DLD1 (cell line): Measurements from ENCODE around the gene RAD9B.
"Not testable (repeated sequence)": the region's sequence is repeated elsewhere in the genome, so short reads cannot be mapped to it uniquely, and the experiment has no call there.

Experiments
- in situ Hi-C: cut with HindIII; loops from 2 replicates; pipeline ENCODE4 v1.10.0; 2017; ENCODE audit warnings: low sequenced_read_pairs

RAD9B gene

DNA sequence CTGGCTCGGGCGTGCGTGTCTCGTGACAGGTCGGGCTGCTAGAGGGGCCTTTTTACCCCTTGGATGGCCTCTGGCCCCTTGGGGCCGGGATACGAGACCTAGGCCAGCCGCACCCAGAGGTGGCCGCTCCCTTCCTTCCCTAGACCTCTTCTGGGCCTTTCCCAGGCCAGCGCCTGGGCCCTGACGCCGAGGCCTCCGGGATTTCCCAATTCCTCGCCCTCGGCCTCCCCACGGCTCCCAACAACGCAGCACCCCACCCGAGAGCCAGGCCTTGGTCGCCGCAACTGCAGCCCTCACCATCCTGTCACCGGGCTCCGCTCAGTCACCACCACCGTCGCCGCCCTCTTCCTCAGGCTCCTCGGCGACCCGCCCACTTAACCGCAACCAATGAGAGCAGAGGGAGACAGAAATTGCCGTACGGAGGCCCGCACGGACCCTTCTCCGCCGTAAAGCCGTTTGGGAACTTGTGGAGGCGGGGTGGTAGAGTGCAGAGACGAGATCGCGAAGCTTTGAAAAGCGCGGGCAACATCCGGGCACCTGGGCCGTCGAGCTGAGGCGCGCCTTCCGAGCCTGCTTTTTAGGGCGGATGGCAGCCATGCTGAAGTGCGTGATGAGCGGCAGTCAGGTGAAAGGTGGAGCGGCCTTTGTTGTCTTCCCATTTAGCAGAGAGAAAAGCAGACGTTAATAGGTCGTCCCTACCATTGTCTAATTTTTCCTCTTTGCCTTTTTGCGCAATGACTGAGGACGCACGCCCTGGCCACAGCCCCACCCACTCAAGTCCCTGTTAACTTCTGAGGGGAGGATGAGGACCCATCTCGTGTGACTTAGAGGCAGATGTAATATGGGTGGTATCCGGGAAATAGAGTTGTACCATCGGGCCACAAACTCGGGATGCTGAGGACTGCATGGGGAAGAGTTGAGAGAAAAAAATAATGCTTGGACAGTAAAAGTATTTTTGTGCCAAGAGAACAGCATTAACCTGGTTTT lies at the start of gene RAD9B, which contains the start of gene VPS29:
RAD9B (plus strand) TSS at position 580 of the 987 bp plus-strand sequence; CDS start at position 587, 7 bp downstream.
VPS29 (minus strand) TSS at position 360 of the 987 bp plus-strand sequence; CDS start at position 300, 60 bp downstream.
- in situ Hi-C loops, result loop anchor here (5.0 kb wide), 1 partner anchor 35 kb away; the partner anchor contains the start of genes FAM216A and GPN3

GRCh38 chr12:110453569-110454296 lies 48.4 kb upstream of the RAD9B start:
- in situ Hi-C loops, result no loop called here

- in situ Hi-C loops, result no loop called here
Measured at GRCh38 chr12:110458756-110459155, 43.4 kb upstream of the RAD9B start.

DNA sequence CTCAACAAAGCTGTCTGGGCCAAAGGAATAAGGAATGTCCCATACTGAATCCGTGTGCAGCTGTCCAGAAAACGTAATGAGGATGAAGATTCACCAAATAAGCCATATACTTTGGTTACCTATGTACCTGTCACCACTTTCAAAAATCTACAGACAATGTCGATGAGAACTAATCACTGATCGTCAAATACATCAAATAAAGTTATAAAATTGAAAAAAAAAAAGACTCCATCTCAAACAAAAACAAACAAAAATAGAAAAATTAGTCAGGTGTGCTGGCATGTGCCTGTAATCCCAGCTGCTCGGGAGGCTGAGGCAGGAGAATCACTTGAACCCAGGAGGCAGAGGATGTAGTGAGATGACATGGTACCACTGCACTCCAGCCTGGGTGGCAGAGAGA lies 40.9 kb upstream of the RAD9B start:
- in situ Hi-C loops, result not testable (repeated sequence)

GRCh38 chr12:110465024-110465423 lies 37.1 kb upstream of the RAD9B start:
- in situ Hi-C loops, result loop anchor here (5.0 kb wide), 1 partner anchor 37 kb away; the partner anchor contains the start of genes RAD9B and VPS29

DNA sequence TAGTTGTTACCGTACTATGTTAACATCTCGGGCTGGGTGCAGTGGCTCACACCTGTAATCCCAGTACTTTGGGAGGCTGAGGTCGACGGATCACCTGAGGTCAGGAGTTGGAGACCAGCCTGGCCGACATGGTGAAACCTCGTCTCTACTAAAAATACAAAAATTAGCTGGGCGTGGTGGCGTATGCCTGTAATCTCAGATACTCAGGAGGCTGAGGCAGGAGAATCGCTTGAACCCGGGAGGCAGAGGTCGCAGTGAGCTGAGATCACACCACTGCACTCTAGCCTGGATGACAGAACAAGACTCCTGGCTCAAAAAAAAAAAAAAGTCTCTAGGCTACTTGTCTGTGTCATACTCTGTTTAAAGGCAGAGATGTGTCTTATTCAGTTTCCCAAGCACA lies 36.4 kb upstream of the RAD9B start:
- in situ Hi-C loops, result loop anchor here (5.0 kb wide), 1 partner anchor 37 kb away; the partner anchor contains the start of genes RAD9B and VPS29

GRCh38 chr12:110466791-110467190 lies 35.3 kb upstream of the RAD9B start:
- in situ Hi-C loops, result loop anchor here (5.0 kb wide), 1 partner anchor 36 kb away; the partner anchor contains the start of genes RAD9B and VPS29

- in situ Hi-C loops, result loop anchor here (5.0 kb wide), 1 partner anchor 34 kb away; the partner anchor contains the start of genes RAD9B and VPS29
Measured at GRCh38 chr12:110467847-110468213, 34.3 kb upstream of the RAD9B start.

DNA sequence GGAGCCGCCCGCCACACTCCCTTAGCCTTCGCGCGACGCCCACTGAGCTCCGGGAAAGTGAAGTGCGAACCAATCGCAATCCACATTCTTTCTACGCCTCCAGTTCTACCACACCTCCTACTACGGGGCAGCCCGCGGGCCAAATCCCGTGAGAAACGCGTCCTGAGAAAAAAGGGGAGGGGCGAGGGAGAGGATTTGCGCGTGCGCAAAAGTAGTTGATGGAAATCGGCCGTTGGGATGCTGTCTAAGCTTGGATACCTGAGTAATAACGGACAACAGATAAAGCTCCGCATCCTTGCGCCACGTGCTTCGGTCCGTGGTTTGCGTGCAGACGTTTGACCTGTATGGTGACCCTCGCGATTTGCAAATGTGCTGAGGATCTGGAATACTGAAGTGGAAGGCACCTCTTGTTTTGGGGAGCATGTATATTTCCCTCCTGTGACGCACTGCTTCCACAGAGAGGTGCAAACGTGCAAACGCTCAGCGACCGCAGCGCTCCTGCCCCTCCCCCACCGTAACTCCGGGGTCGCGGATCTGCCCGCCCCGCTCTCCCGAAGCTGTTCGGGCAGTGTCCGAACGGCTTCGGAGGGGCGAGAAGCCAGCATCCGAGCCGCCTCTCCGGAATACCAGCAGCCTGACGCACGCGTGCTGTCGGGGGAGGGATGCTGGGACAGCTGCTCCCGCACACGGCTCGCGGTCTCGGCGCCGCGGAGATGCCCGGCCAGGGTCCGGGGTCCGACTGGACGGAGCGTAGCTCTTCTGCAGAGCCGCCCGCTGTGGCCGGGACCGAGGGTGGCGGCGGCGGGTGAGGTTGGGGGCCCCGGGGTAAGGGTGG lies 33.7 kb upstream of the RAD9B start, which contains the start of the genes FAM216A and GPN3:
FAM216A (plus strand) TSS at position 632 of the 835 bp plus-strand sequence; CDS start at position 663, 31 bp downstream.
GPN3 (minus strand) TSS at position 44 of the 835 bp plus-strand sequence. CDS start 54 bp downstream, outside the sequence.
- in situ Hi-C loops, result loop anchor here (5.0 kb wide), 1 partner anchor 34 kb away; the partner anchor contains the start of genes RAD9B and VPS29

GRCh38 chr12:110475426-110475825 lies 26.7 kb upstream of the RAD9B start:
- in situ Hi-C loops, result no loop called here

GRCh38 chr12:110498984-110499706 lies 3.0 kb upstream of the RAD9B start:
- in situ Hi-C loops, result no loop called here

DNA sequence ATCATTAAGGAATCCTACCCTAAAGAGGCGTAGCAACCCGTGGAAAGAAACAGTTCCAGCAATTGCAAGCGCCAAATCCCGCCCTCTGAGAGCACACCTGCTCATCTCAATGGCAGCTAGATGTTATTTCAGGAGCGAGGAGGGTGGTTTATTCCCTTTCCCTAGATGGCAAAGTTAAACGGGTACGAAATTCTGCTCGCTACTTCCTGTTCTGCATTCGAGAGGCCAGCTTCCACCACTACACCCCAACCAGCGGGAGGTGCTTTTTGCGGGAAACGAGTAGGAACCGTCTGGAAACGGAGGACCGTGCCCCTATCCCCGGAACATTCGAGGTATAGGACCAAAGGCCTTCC lies 756 bp upstream of the RAD9B start:
- in situ Hi-C loops, result loop anchor here (5.0 kb wide), 1 partner anchor 34 kb away; the partner anchor contains the start of genes FAM216A and GPN3

- in situ Hi-C loops, result loop anchor here (5.0 kb wide), 1 partner anchor 36 kb away; the partner anchor contains the start of genes FAM216A and GPN3
Measured at GRCh38 chr12:110503432-110503831, 1.3 kb downstream of the RAD9B start.

- in situ Hi-C loops, result no loop called here
Measured at GRCh38 chr12:110505332-110505731, 3.2 kb downstream of the RAD9B start.

DNA sequence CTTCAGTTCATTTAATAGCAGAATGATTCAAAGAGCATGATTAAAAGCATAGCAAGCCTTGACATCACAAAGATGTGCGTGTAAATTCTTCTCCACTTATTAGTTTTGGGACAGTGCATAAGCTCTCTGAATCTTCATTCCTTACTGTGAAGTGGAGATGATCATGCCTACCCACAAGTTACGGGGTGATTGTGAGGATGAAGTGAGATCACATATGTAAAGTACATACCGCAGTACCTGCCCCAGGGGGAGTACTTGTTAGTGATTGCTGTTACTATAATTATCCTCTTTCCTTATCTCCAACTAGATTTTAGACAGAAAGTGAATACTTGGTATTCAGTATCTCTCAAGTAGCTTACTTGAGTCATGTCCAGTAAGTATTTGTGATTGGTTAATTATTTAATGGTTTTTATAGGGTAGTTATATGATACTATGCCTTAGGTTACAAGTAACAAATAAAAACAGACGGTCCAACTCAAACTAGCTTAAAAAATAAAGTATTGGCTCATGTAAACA lies 6.0 kb downstream of the RAD9B start:
- in situ Hi-C loops, result no loop called here

DNA sequence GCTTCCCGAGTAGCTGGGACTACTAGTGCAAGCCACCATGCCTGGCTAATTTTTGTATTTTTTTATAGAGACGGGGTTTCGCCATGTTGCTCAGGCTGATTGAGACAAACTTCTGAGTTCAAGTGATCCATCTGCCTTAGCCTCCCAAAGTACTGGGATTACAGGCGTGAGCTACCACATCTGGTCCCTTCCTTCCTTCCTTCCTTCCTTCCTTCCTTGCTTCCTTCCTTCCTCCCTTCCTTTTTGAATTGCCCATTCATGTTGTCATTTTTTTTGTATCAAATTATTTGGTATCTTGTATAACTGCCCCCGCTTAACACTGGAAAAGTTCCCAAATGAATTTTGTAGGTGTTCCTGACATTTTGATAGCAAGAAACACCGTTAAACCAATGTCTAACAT lies 11.7 kb downstream of the RAD9B start:
- in situ Hi-C loops, result no loop called here

GRCh38 chr12:110514363-110514762 lies 12.2 kb downstream of the RAD9B start:
- in situ Hi-C loops, result no loop called here

- in situ Hi-C loops, result no loop called here
Measured at GRCh38 chr12:110516995-110517394, 14.9 kb downstream of the RAD9B start.

DNA sequence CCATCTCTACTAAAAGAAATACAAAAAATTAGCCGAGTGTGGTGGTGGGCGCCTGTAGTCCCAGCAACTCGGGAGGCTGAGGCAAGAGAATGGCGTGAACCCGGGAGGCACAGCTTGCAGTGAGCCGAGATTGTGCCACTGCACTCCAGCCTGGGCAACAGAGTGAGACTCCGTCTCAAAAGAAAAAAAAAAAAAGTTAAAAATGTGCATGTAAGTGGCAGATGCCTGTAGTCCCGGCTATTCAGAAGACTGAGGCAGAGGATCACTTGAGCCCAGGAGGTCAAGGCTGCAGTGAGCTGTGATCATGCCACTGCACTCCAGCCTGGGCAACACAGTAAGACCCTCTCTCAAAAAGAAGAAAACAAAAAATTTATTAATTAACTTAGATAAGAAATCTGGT lies 15.9 kb downstream of the RAD9B start:
- in situ Hi-C loops, result not testable (repeated sequence)
